Activated gamma-delta T cell (primary cell): ENCODE results near the gene UTP4.

ENCODE experiments used
- DNase-seq: peaks from one replicate; lab custom pipeline; 2025; lab: John Stamatoyannopoulos, UW
- total RNA-seq, 2 donors: gene quantifications; one replicate each; lab custom pipeline; 2026; lab: John Stamatoyannopoulos, UW

The UTP4 gene
- 11.1 to 13.3 reads per million in 2 donors for total RNA-seq

DNA sequence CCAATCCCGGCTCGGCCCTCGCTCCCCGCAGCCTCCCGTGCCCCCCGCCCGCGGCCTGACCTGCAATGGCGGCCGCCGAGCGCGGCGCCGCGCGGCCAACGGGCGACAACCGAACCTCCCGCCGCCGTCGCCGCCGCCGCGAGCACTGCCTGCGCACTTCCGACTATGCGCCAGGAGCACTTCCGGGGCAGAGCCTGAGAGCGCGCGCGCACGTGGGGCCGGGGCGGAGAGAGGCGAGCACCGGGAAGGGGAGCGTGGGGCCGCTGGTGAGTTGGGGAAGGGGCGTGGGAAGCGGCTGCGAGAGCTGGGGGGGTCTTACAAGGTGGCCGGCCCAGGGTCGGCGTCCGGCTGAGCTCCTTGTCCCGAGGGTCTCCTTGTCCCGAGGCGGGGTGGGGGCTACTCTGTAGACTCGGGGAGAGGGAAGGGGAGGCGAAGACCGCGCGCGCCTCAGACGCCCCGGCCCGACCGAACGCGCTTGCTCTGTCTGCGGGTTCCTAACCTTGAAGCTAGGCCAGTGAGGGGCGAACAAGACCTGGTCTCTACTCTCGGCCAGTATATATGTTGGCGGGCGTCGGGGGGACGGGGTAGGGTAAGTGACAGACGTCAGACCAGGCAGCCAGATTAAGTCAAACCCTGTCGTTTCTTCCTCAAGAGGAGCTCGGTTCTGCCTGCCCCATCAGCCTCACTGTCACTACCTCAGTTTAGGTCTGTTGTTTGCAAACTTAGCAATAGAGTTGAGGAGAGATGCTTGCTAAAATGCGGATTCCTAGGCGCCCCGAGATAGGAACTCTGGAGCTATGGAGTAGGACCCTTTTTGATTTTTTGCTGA lies at the start of gene UTP4, which contains the start of gene CHTF8:
Gene UTP4, plus strand, starts transcription at position 226 of the 829 bp plus-strand sequence. CDS start 811 bp downstream, outside the sequence.
Gene CHTF8, minus strand, starts transcription at position 165 of the 829 bp plus-strand sequence. CDS start 11,130 bp downstream, outside the sequence.
- DNase-seq = peak; percentile 77

- no peak for DNase-seq
Measured at GRCh38 chr16:69083306-69083941, 49.0 kb upstream of the UTP4 start.

DNA sequence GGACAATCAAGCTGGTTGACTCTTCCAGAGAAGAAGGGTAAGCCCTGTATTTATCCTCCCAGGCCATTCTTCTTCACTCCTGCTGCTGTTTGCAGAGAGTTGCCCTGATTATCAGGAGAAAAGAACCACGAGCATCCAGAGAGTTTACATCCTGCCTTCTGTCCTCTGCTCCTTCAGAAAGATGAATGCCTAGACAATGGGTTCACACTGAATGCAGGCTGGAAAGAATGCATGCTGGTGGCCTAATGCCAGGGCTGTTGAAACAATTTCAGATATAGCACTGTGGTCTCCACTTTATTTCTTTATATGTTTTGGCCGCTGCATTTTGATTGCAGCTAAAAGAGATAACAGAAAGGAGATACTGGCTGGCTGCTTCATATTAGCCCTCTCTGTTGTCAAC lies 48.2 kb upstream of the UTP4 start:
- DNase-seq = no peak

- no peak for DNase-seq
Measured at GRCh38 chr16:69085032-69085695, 47.3 kb upstream of the UTP4 start.

DNA sequence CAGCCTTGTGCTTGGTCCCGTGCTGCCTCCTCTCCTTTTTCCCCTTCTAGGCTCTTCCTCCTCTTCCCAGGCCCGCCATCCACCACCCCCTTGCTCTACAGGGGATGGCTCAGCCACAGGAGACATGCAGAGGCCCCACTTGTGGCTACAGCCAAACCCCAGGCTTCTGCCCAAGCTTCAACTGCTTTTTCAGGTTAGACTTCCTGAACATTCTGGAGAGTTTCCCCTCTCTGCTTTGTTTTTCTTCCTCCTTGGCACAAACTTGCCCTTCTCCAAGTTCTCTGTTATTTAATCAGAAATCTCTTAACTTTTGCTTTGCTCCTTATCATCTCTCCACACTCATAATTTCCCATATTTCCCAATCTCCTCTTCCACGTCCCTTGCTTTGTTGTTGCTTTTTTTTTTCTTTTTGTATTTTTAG lies 45.3 kb upstream of the UTP4 start:
- no peak for DNase-seq

GRCh38 chr16:69088684-69089083 lies 43.8 kb upstream of the UTP4 start:
- DNase-seq = no peak

GRCh38 chr16:69089091-69089910 lies 43.1 kb upstream of the UTP4 start:
- no peak for DNase-seq

DNA sequence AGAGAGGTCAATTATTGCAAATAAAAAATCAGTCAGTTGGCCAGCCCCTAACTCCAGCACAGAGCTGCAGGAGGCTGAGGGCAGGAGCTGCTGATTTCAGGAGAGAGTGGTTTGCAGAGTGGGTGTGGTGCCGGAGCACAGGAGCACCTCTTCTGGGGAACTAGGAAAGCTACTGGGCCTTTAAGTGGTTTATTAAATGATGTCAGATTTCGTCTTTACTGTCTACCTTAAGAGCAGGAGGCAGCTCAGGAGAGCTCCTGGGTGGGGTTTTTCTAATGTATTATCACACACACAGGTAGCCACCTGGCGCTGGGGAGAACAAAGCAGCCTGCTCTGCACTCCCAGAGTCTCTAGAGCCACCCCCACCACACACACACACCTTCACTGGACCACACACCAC lies 38.5 kb upstream of the UTP4 start:
- no peak for DNase-seq

GRCh38 chr16:69094501-69094900 lies 37.9 kb upstream of the UTP4 start:
- no peak for DNase-seq

GRCh38 chr16:69095193-69095592 lies 37.3 kb upstream of the UTP4 start:
- no peak for DNase-seq

DNA sequence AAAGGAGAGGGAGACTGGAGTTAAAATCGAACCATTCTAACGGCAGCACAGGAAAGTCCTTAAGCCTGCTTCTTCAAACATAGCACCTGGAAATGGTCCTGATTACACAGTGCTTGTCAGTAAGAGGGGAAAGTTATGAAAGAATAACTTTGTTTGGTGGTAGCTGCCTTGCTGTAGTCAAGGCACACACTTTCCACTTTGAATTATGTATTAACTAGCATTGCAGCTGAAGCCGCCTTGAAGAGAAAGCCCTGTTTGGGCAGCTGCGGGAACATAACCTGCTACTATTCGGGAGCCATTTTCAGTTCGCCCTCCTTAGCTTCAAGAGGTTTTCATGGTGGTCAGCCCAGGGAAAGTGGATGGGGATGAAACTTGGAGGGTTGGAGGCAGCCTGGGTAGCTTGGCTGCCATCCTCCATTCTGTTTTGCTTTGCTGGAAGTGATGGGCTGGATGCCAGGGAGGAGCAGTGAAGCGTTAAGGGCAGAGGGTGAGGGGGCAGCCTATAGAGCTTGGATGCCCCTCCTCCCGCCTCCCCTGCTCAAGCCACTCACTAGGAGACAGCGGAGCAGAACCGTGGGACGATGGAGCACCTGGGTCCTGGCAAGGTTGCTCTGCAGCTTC lies 32.3 kb upstream of the UTP4 start:
- no peak for DNase-seq

- DNase-seq = no peak
Measured at GRCh38 chr16:69105501-69106361, 26.7 kb upstream of the UTP4 start, which contains the start of gene HAS3. Gene HAS3, plus strand, starts transcription at chr16:69105653. Its CDS starts 3,743 bp downstream, at chr16:69109396.

- no peak for DNase-seq
Measured at GRCh38 chr16:69106491-69107315, 25.7 kb upstream of the UTP4 start.

DNA sequence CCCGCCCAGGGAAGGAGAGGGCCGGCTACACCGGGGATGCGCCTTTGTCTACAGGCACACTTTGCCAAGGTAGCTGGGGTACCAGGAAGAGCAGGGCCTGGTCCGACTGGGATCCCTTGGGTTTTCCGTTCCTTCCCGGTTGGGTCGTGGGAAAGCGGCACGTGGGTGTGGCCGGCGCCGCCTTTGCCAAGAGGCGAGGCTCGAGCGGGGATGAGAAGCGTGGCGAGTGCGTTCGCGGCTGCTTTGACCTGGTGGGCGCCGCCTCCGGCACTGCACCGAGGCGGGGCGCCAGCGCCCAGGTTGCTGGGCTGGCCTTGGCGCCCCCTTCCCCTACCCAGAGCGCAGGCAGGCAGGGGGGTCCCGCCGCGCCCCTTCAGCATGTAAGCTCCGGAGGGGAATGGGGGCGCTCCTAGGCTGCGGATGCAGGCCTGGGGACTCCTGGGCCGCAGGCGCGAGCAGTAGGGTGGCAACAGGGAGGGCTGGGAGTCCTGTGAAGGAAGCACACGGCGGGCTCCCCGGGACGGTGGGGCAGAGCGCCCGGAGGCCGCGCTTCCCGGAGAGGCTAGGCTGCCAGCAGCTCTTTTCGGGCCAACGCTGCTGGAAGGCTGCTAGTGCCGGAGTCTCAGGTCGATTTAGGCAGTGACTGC lies 25.0 kb upstream of the UTP4 start:
- no peak for DNase-seq

GRCh38 chr16:69108064-69108904 lies 24.2 kb upstream of the UTP4 start:
- DNase-seq = no peak

GRCh38 chr16:69108905-69109252 lies 23.6 kb upstream of the UTP4 start:
- no peak for DNase-seq

- DNase-seq = no peak
Measured at GRCh38 chr16:69109486-69110270, 22.8 kb upstream of the UTP4 start.
